GM10248 (cell line): ENCODE data around the gene DOC2B.

ENCODE experiments used
- CTCF ChIA-PET: fragments of 300-600 bp; sonication (Branson Sonifier 250); formaldehyde crosslinking; extraction: SDS; loops from one replicate; lab custom pipeline; 2021; ENCODE audit warnings: antibody characterized with exemption; lab: Yijun Ruan, JAX
- POLR2A ChIA-PET: fragments of 350-650 bp; sonication (Branson Sonifier 250); formaldehyde crosslinking; extraction: SDS; loops from one replicate; lab custom pipeline; 2020; ENCODE audit warnings: antibody characterized with exemption; lab: Yijun Ruan, JAX
- DNase-seq: peaks from one replicate; pipeline ENCODE4 v3.0.0; 2012; ENCODE audit errors: extremely low spot score
- CTCF ChIP-seq: IDR thresholded peaks from 2 replicates; pipeline ENCODE4 v1.5.1; 2012; ENCODE audit warnings: mild to moderate bottlenecking, low read depth; ENCODE audit errors: extremely low read depth, missing control alignments, control extremely low read depth

The DOC2B gene

GRCh38 chr17:162689-163088, 18.8 kb downstream of the DOC2B start:
- no peak for DNase-seq
- POLR2A ChIA-PET: no interaction called here
- CTCF ChIA-PET: interaction anchor here (1.2 to 1.7 kb wide), 2 partner anchors 13 to 249 kb away, joined by 3 read pairs; no protein-coding TSS in a partner anchor
- TF ChIP-seq CTCF: no peak

GRCh38 chr17:161481-161880, 20.0 kb downstream of the DOC2B start:
- POLR2A ChIA-PET: no interaction called here
- CTCF ChIA-PET: interaction anchor here (0.7 to 1.7 kb wide), 2 partner anchors 16 to 251 kb away, joined by 3 to 4 read pairs; no protein-coding TSS in a partner anchor
- no peak for TF ChIP-seq CTCF
- no peak for DNase-seq

GRCh38 chr17:160336-160735, 21.1 kb downstream of the DOC2B start:
- TF ChIP-seq CTCF: no peak
- ChIA-PET CTCF (no interaction called here), POLR2A (no interaction called here)
- DNase-seq: no peak

GRCh38 chr17:159609-160008, 21.8 kb downstream of the DOC2B start:
- TF ChIP-seq CTCF: no peak
- DNase-seq: no peak
- ChIA-PET POLR2A (no interaction called here), CTCF (no interaction called here)

- ChIA-PET POLR2A (no interaction called here), CTCF (no interaction called here)
- no peak for DNase-seq
- TF ChIP-seq CTCF: no peak
These were observed 23.1 kb downstream of the DOC2B start for GRCh38 chr17:158379-158778.

GRCh38 chr17:157901-158300, 23.5 kb downstream of the DOC2B start:
- ChIA-PET CTCF (no interaction called here), POLR2A (no interaction called here)
- DNase-seq: no peak
- no peak for TF ChIP-seq CTCF

GRCh38 chr17:156946-157345, 24.5 kb downstream of the DOC2B start:
- POLR2A ChIA-PET: no interaction called here
- no peak for TF ChIP-seq CTCF
- no peak for DNase-seq
- CTCF ChIA-PET: no interaction called here
